Tibial artery (tissue), 4 donors: ENCODE data around the gene GPR18.

Source experiments
- DNase-seq, 2 donors: peaks; one replicate each; pipeline ENCODE4 v3.0.0-alpha.2; 2019
- H3K27ac ChIP-seq, 2 donors: fragments of 200-600 bp; sonication (generic) in 1 of 2; 1 replicate in 1 of 2; 2 replicates in 1 of 2; pipeline ENCODE4 v1.5.1; 2018 to 2019; ENCODE audit warnings: mild to moderate bottlenecking in 1 of 2
- H3K27me3 ChIP-seq, 2 donors: fragments of 200-600 bp; sonication (generic) in 1 of 2; one replicate each; pipeline versions ENCODE4 v1.5.1 to v1.6.0; 2016 to 2019
- H3K36me3 ChIP-seq, 3 donors: fragments of 200-600 bp; sonication (generic) in 2 of 3; one replicate each; pipeline ENCODE4 v1.5.1; 2016 to 2019; ENCODE audit warnings: mild to moderate bottlenecking in 2 of 3
- H3K4me1 ChIP-seq, 4 donors: fragments of 200-600 bp; sonication (generic) in 2 of 4; 1 replicate in 3 of 4; 2 replicates in 1 of 4; pipeline ENCODE4 v1.5.1; 2016 to 2019
- H3K4me3 ChIP-seq, 2 donors: fragments of 200-600 bp; sonication (generic) in 1 of 2; 1 replicate in 1 of 2; 2 replicates in 1 of 2; pipeline ENCODE4 v1.5.1; 2018 to 2019; ENCODE audit warnings: mild to moderate bottlenecking in 2 of 2
- H3K9me3 ChIP-seq, 3 donors: fragments of 200-600 bp; sonication (generic) in 1 of 3; one replicate each; pipeline ENCODE4 v1.5.1; 2016 to 2019
- CTCF ChIP-seq, 2 experiments: fragments of 200-600 bp in 1 of 2; fragments of 450-650 bp in 1 of 2; IDR thresholded peaks; one replicate each; pipeline ENCODE4 v1.5.1; 2017 to 2019; ENCODE audit warnings: antibody characterized with exemption in 2 of 2, mild to moderate bottlenecking in 1 of 2, moderate library complexity in 1 of 2
- intact Hi-C: fragments of 100-400 bp; cut with DNase I; formaldehyde crosslinking; loops from one replicate; pipeline ENCODE4 v1.15.0; 2023; ENCODE audit warnings: low total_unique reads

The GPR18 gene

GRCh38 chr13:99267927-99268326 lies 9.7 kb upstream of the GPR18 start:
- H3K4me1 ChIP-seq: no peaks in the 10 kb centered on the region
- no peak for TF ChIP-seq CTCF (IDR thresholded peaks at IDR 0.05)
- no peak overlapping the region for H3K4me3 ChIP-seq
- H3K27me3 ChIP-seq: no peaks in the 10 kb centered on the region
- H3K36me3 ChIP-seq: peaks cover 0 to 5% (median 0%) of the 10 kb centered on the region in 3 donors
- no peak overlapping the region for H3K27ac ChIP-seq
- intact Hi-C loops: loop anchor here (2.0 to 5.0 kb wide), 2 partner anchors 91 to 169 kb away; no protein-coding TSS in a partner anchor
- no peak for DNase-seq
- peaks cover 0 to 6% (median 0%) of the 10 kb centered on the region in 3 donors for H3K9me3 ChIP-seq

- Histone ChIP-seq H3K27ac (no peak overlapping the region), H3K9me3 (no peaks in the 10 kb centered on the region), H3K4me1 (no peaks in the 10 kb centered on the region), H3K4me3 (no peak overlapping the region), H3K27me3 (no peaks in the 10 kb centered on the region), H3K36me3 (peaks cover 0 to 5% (median 0%) of the 10 kb centered on the region in 3 donors)
- TF ChIP-seq CTCF (IDR thresholded peaks at IDR 0.05): no peak
- DNase-seq: no peak
- intact Hi-C loops: loop anchor here (5.0 kb wide), 1 partner anchor 90 kb away; no protein-coding TSS in a partner anchor
Measured at GRCh38 chr13:99266827-99267226, 8.6 kb upstream of the GPR18 start.

GRCh38 chr13:99265821-99266426 lies 7.7 kb upstream of the GPR18 start:
- no peaks in the 10 kb centered on the region for H3K27me3 ChIP-seq
- peaks cover 0 to 5% (median 0%) of the 10 kb centered on the region in 3 donors for H3K36me3 ChIP-seq
- TF ChIP-seq CTCF (IDR thresholded peaks at IDR 0.05): peak; percentile 56 to 69
- no peak overlapping the region for H3K4me3 ChIP-seq
- no peak for DNase-seq
- intact Hi-C loops: loop anchor here (5.0 kb wide), 1 partner anchor 89 kb away; no protein-coding TSS in a partner anchor
- H3K27ac ChIP-seq: no peak overlapping the region
- no peaks in the 10 kb centered on the region for H3K4me1 ChIP-seq
- no peaks in the 10 kb centered on the region for H3K9me3 ChIP-seq

GRCh38 chr13:99265162-99265800 lies 7.1 kb upstream of the GPR18 start:
- no peak overlapping the region for H3K4me3 ChIP-seq
- no peak for TF ChIP-seq CTCF (IDR thresholded peaks at IDR 0.05)
- no peaks in the 10 kb centered on the region for H3K4me1 ChIP-seq
- DNase-seq: no peak
- peaks cover 0 to 6% (median 0%) of the 10 kb centered on the region in 3 donors for H3K36me3 ChIP-seq
- H3K27ac ChIP-seq: no peak overlapping the region
- intact Hi-C loops: loop anchor here (5.0 kb wide), 1 partner anchor 88 kb away; no protein-coding TSS in a partner anchor
- no peaks in the 10 kb centered on the region for H3K27me3 ChIP-seq
- no peaks in the 10 kb centered on the region for H3K9me3 ChIP-seq

GRCh38 chr13:99264051-99264450 lies 5.9 kb upstream of the GPR18 start:
- intact Hi-C loops: no loop called here
- no peaks in the 10 kb centered on the region for H3K27me3 ChIP-seq
- H3K36me3 ChIP-seq: peaks cover 0 to 13% (median 0%) of the 10 kb centered on the region in 3 donors
- no peak overlapping the region for H3K4me3 ChIP-seq
- no peak for TF ChIP-seq CTCF (IDR thresholded peaks at IDR 0.05)
- DNase-seq: no peak
- no peaks in the 10 kb centered on the region for H3K4me1 ChIP-seq
- H3K27ac ChIP-seq: no peak overlapping the region
- H3K9me3 ChIP-seq: no peaks in the 10 kb centered on the region
